HG03064 (cell line): ENCODE data around the gene PCCA.
"Not testable (repeated sequence)": the region's sequence is repeated elsewhere in the genome, so short reads cannot be mapped to it uniquely, and the experiment has no call there.

Experiments used
- ATAC-seq: cut with Tn5 transposase; IDR thresholded peaks from one replicate; pipeline ENCODE4 v1.9.1; 2021; ENCODE audit warnings: low read depth; ENCODE audit not compliant: unreplicated experiment

The PCCA gene

DNA sequence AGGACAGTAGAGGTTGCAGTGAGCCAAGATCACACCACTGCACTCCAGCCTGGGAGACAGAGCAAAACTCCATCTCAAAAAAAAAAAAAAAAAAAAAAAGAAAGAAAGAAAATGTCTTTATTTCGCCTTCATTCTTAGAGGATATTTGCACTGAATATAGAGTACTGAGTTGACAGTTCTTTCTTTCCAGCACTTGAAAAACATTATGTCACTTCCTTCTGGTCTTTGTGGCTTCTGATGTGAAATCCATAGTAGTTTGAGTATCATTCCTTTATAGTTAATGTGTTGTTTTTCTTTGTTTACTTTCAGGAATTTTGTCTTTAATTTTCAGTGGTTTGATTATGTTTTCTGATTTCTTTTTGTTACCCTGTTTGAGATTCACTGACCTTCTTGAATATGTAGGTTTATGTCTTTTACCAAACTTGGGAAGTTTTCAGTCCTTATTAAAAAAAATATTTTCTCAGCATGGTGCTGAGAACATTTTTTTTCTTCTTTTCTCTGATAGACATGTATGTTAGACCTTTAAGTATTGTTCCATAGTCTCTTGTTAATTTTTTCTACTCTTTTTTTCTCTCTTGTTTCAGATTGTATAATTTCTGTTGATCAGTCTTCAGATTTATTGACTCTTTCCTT, 50.1 kb downstream of the PCCA start:
- no peak for ATAC-seq

- no peak for ATAC-seq
Observed at GRCh38 chr13:100139817-100140216, 50.9 kb downstream of the PCCA start.

GRCh38 chr13:100140441-100140840, 51.5 kb downstream of the PCCA start:
- no peak for ATAC-seq

GRCh38 chr13:100141461-100141961, 52.6 kb downstream of the PCCA start:
- not testable (repeated sequence) for ATAC-seq

DNA sequence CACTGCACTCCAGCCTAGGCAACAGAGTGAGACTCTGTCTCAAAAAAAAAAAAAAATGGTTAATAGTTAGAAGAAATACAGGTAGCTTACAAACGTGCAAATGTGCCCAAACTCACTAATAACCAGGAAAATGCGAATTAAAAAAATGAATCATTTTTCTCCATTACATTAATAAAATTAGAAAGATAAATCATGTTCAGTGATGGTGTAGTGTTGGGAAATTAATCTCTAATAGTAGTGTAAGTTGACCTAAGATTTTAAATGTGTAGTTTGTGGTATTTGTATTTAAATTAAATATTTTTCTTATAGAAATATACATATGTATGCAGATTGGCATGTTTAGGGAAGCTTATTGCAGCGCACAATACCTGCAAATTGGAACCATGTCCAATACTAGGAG, 57.6 kb downstream of the PCCA start:
- no peak for ATAC-seq

DNA sequence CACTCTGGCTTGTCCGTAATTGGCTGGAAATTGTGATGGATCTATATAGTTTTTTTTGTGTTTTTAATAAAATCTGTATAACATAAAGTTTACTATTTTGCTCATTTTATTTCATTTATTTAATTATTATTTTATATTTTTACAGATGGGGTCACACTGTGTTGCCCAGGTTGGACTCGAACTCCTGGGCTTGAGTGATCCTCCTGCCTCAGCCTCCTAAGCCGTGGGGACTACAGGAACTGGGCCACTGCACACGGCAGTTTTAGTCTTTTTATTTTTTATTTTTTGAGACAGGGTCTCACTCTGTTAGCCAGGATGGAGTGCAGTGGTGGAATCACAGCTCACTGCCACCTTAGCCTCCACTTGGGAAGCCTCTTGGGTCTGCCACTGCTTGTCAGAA, 58.9 kb downstream of the PCCA start:
- no peak for ATAC-seq

DNA sequence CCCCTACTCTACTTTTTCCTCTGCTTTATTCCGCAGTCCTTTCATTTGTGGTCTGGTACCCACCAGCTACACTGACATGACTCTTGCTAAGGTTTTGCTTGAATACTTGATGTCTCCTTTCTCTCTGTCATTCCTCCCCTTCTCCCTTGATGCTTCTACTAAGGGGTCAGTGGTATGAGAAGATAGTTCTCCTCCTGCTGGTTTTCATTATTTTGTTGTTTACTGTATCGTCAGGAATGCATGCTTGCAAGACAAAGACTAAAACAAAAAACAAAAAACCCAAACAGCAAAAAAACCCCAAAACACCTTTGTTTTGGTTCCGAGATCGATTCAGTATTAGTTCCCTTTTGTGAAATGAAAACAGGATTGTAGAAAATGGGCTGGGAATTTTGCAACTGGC, 59.5 kb downstream of the PCCA start:
- no peak for ATAC-seq

GRCh38 chr13:100149389-100149788, 60.5 kb downstream of the PCCA start:
- ATAC-seq, result no peak

- ATAC-seq, result not testable (repeated sequence)
Observed at GRCh38 chr13:100150711-100151110, 61.8 kb downstream of the PCCA start.

DNA sequence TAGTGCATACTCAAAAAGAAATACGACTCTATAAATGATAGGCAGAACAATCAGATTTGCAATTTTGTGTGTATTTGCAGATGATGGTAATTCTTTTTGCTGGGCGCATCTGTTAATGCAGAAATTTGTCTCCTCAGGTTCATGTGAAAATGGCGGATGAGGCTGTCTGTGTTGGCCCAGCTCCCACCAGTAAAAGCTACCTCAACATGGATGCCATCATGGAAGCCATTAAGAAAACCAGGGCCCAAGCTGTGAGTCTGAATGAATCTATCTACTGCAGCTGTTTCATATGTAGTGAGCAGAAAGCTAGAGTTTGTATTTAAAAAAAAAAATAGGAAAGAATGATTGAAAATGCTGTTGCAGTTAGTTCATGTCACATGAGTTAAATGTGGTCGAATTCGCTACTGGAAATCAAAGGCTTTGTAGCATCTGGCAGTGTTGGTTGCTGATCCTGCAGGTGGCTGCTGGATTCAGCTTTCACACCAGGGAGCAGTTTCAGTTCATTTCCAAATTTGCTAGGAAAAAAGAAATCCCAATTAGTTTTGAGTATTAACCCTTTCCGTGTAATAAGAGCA, 66.0 kb downstream of the PCCA start:
- ATAC-seq, result no peak

GRCh38 chr13:100156788-100157187, 67.9 kb downstream of the PCCA start:
- no peak for ATAC-seq

DNA sequence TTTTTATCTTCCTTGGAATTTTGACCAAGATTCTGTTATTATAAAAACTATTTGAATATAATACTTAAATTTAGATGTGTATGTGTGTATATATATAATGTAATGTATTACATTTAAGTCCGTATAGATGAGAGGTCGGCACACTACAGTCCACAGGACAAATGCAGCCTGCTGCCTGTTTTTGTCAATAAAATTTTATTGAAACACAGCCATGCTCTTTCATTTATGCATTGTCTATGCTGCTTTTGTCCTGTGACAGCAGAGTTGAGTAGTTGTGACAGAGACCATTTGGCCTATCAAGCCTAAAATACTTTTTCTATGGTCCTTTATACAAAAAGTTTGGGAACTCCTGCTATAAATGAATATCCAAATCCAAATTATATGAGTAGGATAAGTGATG, 69.7 kb downstream of the PCCA start:
- ATAC-seq, result no peak

DNA sequence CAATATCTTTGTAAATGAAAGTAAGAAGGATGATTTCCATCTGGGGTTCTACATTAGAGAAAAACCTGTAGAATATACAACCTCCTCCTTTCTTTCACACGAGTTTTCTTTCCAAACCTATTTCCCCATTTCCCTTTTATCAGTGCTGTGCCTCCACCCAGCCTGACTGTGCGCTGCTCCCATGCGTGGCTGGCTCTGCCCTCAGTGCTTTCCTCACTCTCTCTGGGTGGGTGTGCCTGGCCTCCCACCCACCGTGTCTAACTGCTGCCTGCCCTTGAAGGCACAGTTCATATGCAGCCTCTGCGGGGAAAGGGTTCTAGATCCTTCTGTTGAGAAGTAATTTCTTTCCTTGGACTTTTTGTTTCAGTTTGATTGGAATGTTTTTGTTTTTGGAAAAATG, 70.7 kb downstream of the PCCA start:
- no peak for ATAC-seq

GRCh38 chr13:100160450-100160849, 71.6 kb downstream of the PCCA start:
- no peak for ATAC-seq

- no peak for ATAC-seq
Observed at GRCh38 chr13:100163375-100163774, 74.5 kb downstream of the PCCA start.

DNA sequence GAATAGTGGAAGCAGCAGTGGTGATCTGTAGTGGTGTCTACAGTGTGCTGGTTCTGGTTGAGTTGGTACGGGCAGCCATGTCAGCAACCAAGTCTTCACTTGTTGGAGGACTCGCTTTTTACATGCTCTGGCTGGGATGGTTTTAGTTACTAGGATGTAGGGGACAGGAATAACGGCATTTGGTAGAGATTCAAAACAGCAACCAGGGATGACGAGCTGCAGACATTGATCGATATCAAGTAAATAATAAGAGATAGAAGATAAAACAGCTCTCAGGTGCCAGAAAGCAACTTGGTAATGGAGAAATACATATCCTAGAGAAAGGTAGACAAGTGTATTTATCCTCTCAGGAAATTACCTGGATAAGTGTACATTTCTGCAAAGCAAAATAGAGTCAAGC, 84.3 kb downstream of the PCCA start:
- no peak for ATAC-seq

DNA sequence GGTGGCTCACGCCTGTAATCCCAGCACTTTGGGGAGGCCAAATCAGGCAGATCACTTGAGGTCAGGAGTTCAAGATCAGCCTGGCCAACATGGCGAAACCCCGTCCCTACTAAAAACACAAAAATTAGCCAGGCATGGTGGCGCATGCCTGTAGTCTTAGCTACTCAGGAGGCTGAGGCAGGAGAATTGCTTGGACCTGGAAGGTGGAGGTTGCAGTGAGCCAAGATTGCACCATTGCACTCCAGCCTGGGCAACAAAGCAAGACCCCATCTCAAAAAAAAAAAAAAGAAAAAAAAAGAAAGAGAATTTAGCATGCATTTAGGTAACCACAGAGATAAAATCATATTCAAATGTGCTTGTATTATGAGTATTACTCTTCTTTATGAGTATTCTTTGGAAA, 85.6 kb downstream of the PCCA start:
- ATAC-seq, result not testable (repeated sequence)

DNA sequence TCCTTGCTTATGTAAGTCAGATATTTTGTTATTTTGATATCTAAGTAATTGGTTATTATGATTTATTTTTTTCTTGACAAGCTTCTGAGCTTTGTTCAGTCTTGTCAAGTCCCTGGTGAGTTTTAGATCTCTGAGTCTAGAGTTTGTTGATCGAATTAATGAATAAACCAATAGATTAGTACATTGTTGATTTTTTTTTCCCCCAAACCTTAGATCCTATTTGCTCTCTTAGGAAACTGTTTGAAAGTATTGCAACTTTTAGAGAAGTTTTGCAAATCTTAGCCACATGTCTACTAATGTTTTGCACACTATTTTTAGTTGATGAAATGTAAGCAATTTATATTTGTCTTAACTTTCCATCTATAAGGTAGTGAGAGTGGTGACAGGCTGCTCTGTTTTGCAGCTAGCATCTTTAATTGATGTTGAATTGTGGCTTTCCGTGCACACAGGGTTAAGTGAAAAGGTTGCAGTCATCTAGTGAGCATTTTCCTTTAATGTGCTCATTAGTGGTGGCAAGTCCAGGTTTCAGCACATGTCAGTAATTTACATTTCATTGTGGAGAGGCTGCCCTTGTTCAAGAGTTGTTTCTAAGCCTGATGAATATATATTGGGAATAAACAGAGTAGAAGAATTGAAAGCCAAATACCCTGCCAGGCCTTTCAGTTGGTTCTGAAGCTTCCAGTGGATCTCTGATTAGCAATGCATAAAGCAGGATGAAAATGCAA, 86.3 kb downstream of the PCCA start:
- no peak for ATAC-seq

DNA sequence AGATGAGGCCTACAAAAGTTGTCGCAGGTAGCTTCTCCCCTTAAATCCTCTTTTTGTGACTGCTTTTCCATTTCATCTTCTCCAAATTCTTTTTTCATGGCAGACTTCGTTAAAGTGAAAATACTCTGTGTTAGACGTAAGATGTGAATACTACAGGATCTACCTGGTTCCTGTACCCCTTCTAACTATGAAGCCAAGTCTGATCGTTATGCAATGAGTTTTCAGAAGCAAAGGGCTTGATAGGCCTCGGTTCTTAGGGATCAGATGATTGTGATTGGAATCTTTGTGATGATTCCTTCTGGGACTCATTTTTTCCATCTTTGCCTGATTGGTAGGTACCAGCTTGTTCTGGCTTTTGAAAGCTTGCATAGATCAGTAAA, 86.9 kb downstream of the PCCA start:
- no peak for ATAC-seq

GRCh38 chr13:100176801-100177400, 88.0 kb downstream of the PCCA start:
- no peak for ATAC-seq

DNA sequence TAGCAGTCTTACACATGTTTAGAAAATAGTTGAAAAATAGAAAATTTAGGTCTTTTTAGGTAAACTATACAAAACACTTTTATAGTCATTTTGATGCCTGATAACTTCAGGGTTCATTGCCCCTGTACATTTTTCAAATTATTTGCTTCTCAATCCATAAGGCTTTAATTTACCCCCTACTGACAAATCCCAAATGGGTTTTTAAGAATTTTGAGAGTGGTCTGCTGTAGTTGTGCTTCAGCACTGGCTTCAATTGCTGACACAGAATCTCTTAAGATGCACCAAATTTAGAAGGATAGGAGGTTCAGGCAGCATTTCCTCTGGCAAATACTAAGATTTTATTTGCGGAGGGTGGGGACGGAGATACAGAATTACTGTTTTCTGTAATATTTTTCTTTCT, 89.4 kb downstream of the PCCA start:
- ATAC-seq, result no peak

- ATAC-seq, result no peak
Observed at GRCh38 chr13:100179276-100179675, 90.4 kb downstream of the PCCA start.
